K562 (cell line): ENCODE data around the gene LRRC27. TPM values are rescaled to one million over a fixed set of nuclear protein-coding genes. Genes with fewer than 3 reads are reported as not detected.

Source experiments
- ATAC-seq: fragments of 200-7000 bp; cut with Tn5 transposase; 3 replicates; pipeline ENCODE4 v1.9.1; 2020; ENCODE audit warnings: moderate library complexity
- BruUV-seq: library from RNA; stranded (reverse); fragments of 400-500 nt; replicated peaks from 2 replicates; lab custom pipeline; 2021; lab: Mats Ljungman, UMichigan
- CTCF ChIA-PET: fragments of 300-600 bp; formaldehyde crosslinking; extraction: SDS; loops from one replicate; lab custom pipeline; 2021; ENCODE audit warnings: low intra/inter-chr PET ratio; lab: Yijun Ruan, JAX
- POLR2A ChIA-PET: fragments of 300-600, 350-650 bp; sonication (Branson Sonifier 250); formaldehyde crosslinking; extraction: SDS; loops from one replicate; lab custom pipeline; 2021; ENCODE audit warnings: antibody characterized with exemption, inconsistent platforms; lab: Yijun Ruan, JAX
- DNase-seq, 4 experiments: peaks; one replicate each; pipeline versions ENCODE4 v3.0.0 to v3.0.0-alpha.2; 2011 to 2018; ENCODE audit warnings: low spot score in 3 of 4, mixed read lengths in 3 of 4; ENCODE audit errors: extremely low read depth in 1 of 4
- FAIRE-seq: peaks from 2 replicates; lab custom pipeline; 2011; peaks lifted over from hg19 to GRCh38; lab: Jason Lieb, UNC
- H2AFZ ChIP-seq: 2 replicates; pipeline ENCODE4 v1.6.0; 2011; ENCODE audit warnings: low read depth, low read length, control low read depth, inconsistent platforms
- H3K27ac ChIP-seq: fragments of 200-600 bp; 3 replicates; pipeline ENCODE4 v1.8.0; 2011; ENCODE audit warnings: low read depth, mild to moderate bottlenecking, control low read depth, inconsistent platforms, low read length, moderate library complexity, mixed read lengths; ENCODE audit errors: extremely low read depth
- H3K27me3 ChIP-seq, 2 experiments: fragments of 300-600 bp in 1 of 2; 2 replicates in 1 of 2; 3 replicates in 1 of 2; pipeline versions ENCODE4 v1.6.0 to v1.8.0; 2011; ENCODE audit warnings: inconsistent platforms in 2 of 2, low read length in 2 of 2, mild to moderate bottlenecking in 1 of 2, mixed read lengths in 1 of 2, moderate library complexity in 1 of 2; ENCODE audit not compliant: control insufficient read depth in 2 of 2, insufficient read depth in 2 of 2
- H3K36me3 ChIP-seq: fragments of 300-600 bp; 3 replicates; pipeline ENCODE4 v1.8.0; 2011; ENCODE audit warnings: mild to moderate bottlenecking, low read length, inconsistent platforms; ENCODE audit not compliant: control insufficient read depth, insufficient read depth
- H3K4me1 ChIP-seq, 2 experiments: fragments of 200-600 bp in 1 of 2; replicated peaks in 1 of 2; 2 replicates in 1 of 2; 3 replicates in 1 of 2; pipeline versions ENCODE4 v1.5.1 to v1.8.0; 2011; ENCODE audit warnings: inconsistent platforms in 2 of 2, low read length in 2 of 2, mild to moderate bottlenecking in 1 of 2, mixed read lengths in 1 of 2, moderate library complexity in 1 of 2; ENCODE audit not compliant: control insufficient read depth in 2 of 2, insufficient read depth in 2 of 2
- H3K4me2 ChIP-seq: 2 replicates; pipeline ENCODE4 v1.6.1; 2011; ENCODE audit warnings: low read length, control low read depth, inconsistent platforms, mixed read lengths; ENCODE audit not compliant: insufficient read depth
- H3K4me3 ChIP-seq: fragments of 200-600 bp; sonication (generic), shearing (Covaris generic); 2 replicates; pipeline ENCODE4 v1.5.1; 2016; ENCODE audit warnings: control low read depth, inconsistent platforms
- H3K79me2 ChIP-seq: fragments of 200-600 bp; 3 replicates; pipeline ENCODE4 v1.8.0; 2011; ENCODE audit warnings: low read length, inconsistent platforms; ENCODE audit not compliant: control insufficient read depth, insufficient read depth
- H3K9ac ChIP-seq, 2 experiments: 2 replicates each; pipeline versions ENCODE4 v1.6.0 to v1.6.1; 2011; ENCODE audit warnings: low read depth in 2 of 2, low read length in 2 of 2, control low read depth in 1 of 2, inconsistent platforms in 1 of 2, mild to moderate bottlenecking in 1 of 2, mixed read lengths in 1 of 2; ENCODE audit not compliant: insufficient read depth in 1 of 2
- H3K9me1 ChIP-seq: one replicate; pipeline ENCODE4 v1.6.0; 2011; ENCODE audit warnings: inconsistent platforms, mild to moderate bottlenecking, low read length, moderate library complexity; ENCODE audit not compliant: control insufficient read depth, insufficient read depth
- H3K9me3 ChIP-seq: replicated peaks from 2 replicates; pipeline ENCODE4 v1.5.1; 2011; ENCODE audit warnings: low read depth, low read length, inconsistent platforms; ENCODE audit not compliant: control insufficient read depth, insufficient read depth
- H4K20me1 ChIP-seq: replicated peaks from 2 replicates; pipeline ENCODE4 v1.6.1; 2011; ENCODE audit warnings: low read length, inconsistent platforms, mixed read lengths; ENCODE audit not compliant: control insufficient read depth, insufficient read depth
- ATF1 ChIP-seq, 2 experiments: fragments of 450-650 bp in 1 of 2; IDR thresholded peaks; 2 replicates each; pipeline ENCODE4 v1.6.1; 2016; ENCODE audit warnings: missing compliant biosample characterization in 1 of 2, missing genetic modification characterization in 1 of 2
- CBX8 ChIP-seq: fragments of 200-600 bp; sonication (generic); IDR thresholded peaks from 2 replicates; pipeline ENCODE4 v1.6.1; 2012; ENCODE audit warnings: borderline replicate concordance, mixed run types, low read depth, mild to moderate bottlenecking, moderate library complexity, mixed read lengths, low read length, control low read depth, inconsistent platforms; ENCODE audit not compliant: poor library complexity, severe bottlenecking; ENCODE audit errors: extremely low read depth
- EP400 ChIP-seq: fragments of 450-650 bp; IDR thresholded peaks from 2 replicates; pipeline ENCODE4 v1.6.1; 2017; ENCODE audit warnings: antibody characterized with exemption, mild to moderate bottlenecking, moderate library complexity
- GABPA ChIP-seq: fragments of 200-800 bp; sonication (Bioruptor generic); conservative IDR thresholded peaks from 2 replicates; pipeline ENCODE4 v1.6.1; 2016; ENCODE audit warnings: low read depth, missing genetic modification characterization, missing compliant biosample characterization
- IFI16 ChIP-seq: fragments of 250-450 bp; sonication (Bioruptor Pico); IDR thresholded peaks from 2 replicates; pipeline ENCODE4 v2.1.2; 2022; ENCODE audit warnings: mild to moderate bottlenecking, inconsistent platforms
- KLF6 ChIP-seq: fragments of 250-450 bp; sonication (Bioruptor Pico); IDR thresholded peaks from 2 replicates; pipeline ENCODE4 v1.4.0; 2020; ENCODE audit warnings: mild to moderate bottlenecking, moderate library complexity, borderline replicate concordance
- PCBP1 ChIP-seq: fragments of 200-400 bp; formaldehyde crosslinking; IDR thresholded peaks from 2 replicates; pipeline ENCODE4 v1.6.1; 2018; ENCODE audit warnings: mild to moderate bottlenecking, low read depth, low read length; ENCODE audit not compliant: poor library complexity, severe bottlenecking
- SIRT6 ChIP-seq: IDR thresholded peaks from one replicate; pipeline ENCODE4 v1.6.1; 2012; ENCODE audit warnings: low read depth, mild to moderate bottlenecking, control low read depth, inconsistent platforms, low read length, moderate library complexity
- STAT5B ChIP-seq: fragments of 250-450 bp; sonication (Bioruptor Pico); IDR thresholded peaks from 2 replicates; pipeline ENCODE4 v1.8.0; 2021; ENCODE audit warnings: mild to moderate bottlenecking, inconsistent platforms
- STAT6 ChIP-seq: sonication (generic); formaldehyde crosslinking; IDR thresholded peaks from 2 replicates; pipeline ENCODE4 v1.8.1; 2023; ENCODE audit warnings: mild to moderate bottlenecking, missing genetic modification reagents
- WHSC1 ChIP-seq: IDR thresholded peaks from one replicate; pipeline ENCODE4 v1.6.1; 2012; ENCODE audit warnings: low read length, control low read depth, inconsistent platforms
- ZBTB1 ChIP-seq: sonication (generic); formaldehyde crosslinking; IDR thresholded peaks from 2 replicates; pipeline ENCODE4 v1.8.1; 2023; ENCODE audit warnings: missing genetic modification reagents, low read depth, mild to moderate bottlenecking, borderline replicate concordance
- ZEB2 ChIP-seq: fragments of 450-650 bp; IDR thresholded peaks from 2 replicates; pipeline ENCODE4 v1.6.1; 2016
- ZNF143 ChIP-seq: sonication (generic); formaldehyde crosslinking; IDR thresholded peaks from 2 replicates; pipeline ENCODE4 v1.9.0; 2022; ENCODE audit warnings: mild to moderate bottlenecking, missing genetic modification reagents
- WGBS: fragments of 100-300 bp; shearing (Covaris generic); methylation state at CpG from one replicate; pipeline ENCODE4 v1.1.6; 2016; ENCODE audit warnings: low coverage, mixed read lengths; ENCODE audit not compliant: insufficient coverage; ENCODE audit errors: missing lambda C conversion rate; 5-methylcytosine and 5-hydroxymethylcytosine counted together
- in situ Hi-C: fragments of 300-500 bp; cut with MboI; formaldehyde crosslinking; loops from 4 replicates; pipeline ENCODE4 v1.15.0; 2018; ENCODE audit warnings: inconsistent platforms, mixed read lengths
- intact Hi-C: fragments of 100-400 bp; cut with micrococcal nuclease; formaldehyde crosslinking; loops from 2 replicates; pipeline ENCODE4 v1.14.2; 2022
- polyA plus RNA-seq, 8 experiments: library from polyadenylated mRNA; depleted of rRNA in 4 of 8; stranded (reverse) in 5 of 8; unstranded in 3 of 8; fragments of >200 nt; fragmentation: Nextera tagmentation in 2 of 8; fragmentation: Illumina TruSeq in 1 of 8; extraction: Ambion mirVana in 2 of 8; extraction: Trizol in 1 of 8; gene quantifications; 2 replicates each; pipeline versions ENCODE4 v1.2.1 to v1.2.3, GENCODE V29; 2011 to 2014; ENCODE audit warnings: inconsistent platforms in 1 of 8, missing spikeins in 1 of 8
- total RNA-seq, 7 experiments: library from RNA; depleted of rRNA in 6 of 7; stranded (reverse); fragments of >200 nt in 6 of 7; fragmentation: Illumina TruSeq in 2 of 7; extraction: Trizol in 2 of 7; gene quantifications; 2 replicates each; pipeline versions ENCODE4 v1.2.1 to v1.2.3, GENCODE V29; 2011 to 2021; ENCODE audit warnings: low replicate concordance in 1 of 7
- TF ChIP-seq, protein P1 (sequence below): sonication (generic); formaldehyde crosslinking; IDR thresholded peaks from 2 replicates; pipeline ENCODE4 v1.8.0; 2022; ENCODE audit warnings: mild to moderate bottlenecking, missing genetic modification reagents
- TF ChIP-seq, protein P2 (sequence below): fragments of 450-650 bp; IDR thresholded peaks from one replicate; pipeline ENCODE4 v1.6.1; 2018; ENCODE audit warnings: mild to moderate bottlenecking, moderate library complexity; ENCODE audit not compliant: partially characterized antibody

Gene LRRC27
- total and polyA plus RNA-seq, 9 of the 15 experiments (the other 6 are each of a cell fraction or from before 2014, with no cell fraction given): 0.10 to 2.7 (median 1.4) TPM

- H3K9me1 ChIP-seq: no peaks in the 10 kb centered on the region
- no peaks in the 10 kb centered on the region for H3K27me3 ChIP-seq
- CTCF ChIA-PET: no interaction called here
- no TSS peak for BruUV-seq
- peaks cover 4% of the 10 kb centered on the region; the same call in 1 of the 3 replicates for H3K36me3 ChIP-seq
- in situ Hi-C loops: no loop called here
- DNase-seq (no peak), FAIRE-seq (no peak), ATAC-seq (no peak)
- H4K20me1 ChIP-seq: peaks cover 5% of the 10 kb centered on the region; the same call in 1 of the 2 replicates
- H3K79me2 ChIP-seq: peaks cover 33% of the 10 kb centered on the region
- no peak overlapping the region for H3K4me2 ChIP-seq
- 52% methylated on average over 7 of the region's 7 CpGs for WGBS
- no peaks in the 10 kb centered on the region for H3K9me3 ChIP-seq
- no peak overlapping the region for H3K4me3 ChIP-seq
- peaks cover 19 to 26% of the 10 kb centered on the region in 2 experiments; a peak in 4 of 5 replicates for H3K4me1 ChIP-seq
- POLR2A ChIA-PET: no interaction called here
- H2AFZ ChIP-seq: no peak overlapping the region
- no peak overlapping the region for H3K27ac ChIP-seq
- intact Hi-C loops: no loop called here
- H3K9ac ChIP-seq: no peak overlapping the region
- TF ChIP-seq GABPA (no peak), STAT5B (CRISPR knock-in tag) (no peak), CBX8 (no peak), EP400 (no peak), ZBTB1 (CRISPR knock-in tag) (no peak), ATF1 (CRISPR knock-in tag; IDR thresholded peaks at IDR 0.05) (no peak), ATF1 (tag; IDR thresholded peaks at IDR 0.05) (no peak), IFI16 (no peak), STAT6 (CRISPR knock-in tag) (no peak), SIRT6 (no peak), PCBP1 (no peak), ZEB2 (no peak), WHSC1 (no peak), ZNF143 (CRISPR knock-in tag) (no peak), KLF6 (CRISPR knock-in tag) (no peak)
- TF ChIP-seq, protein P1, sequence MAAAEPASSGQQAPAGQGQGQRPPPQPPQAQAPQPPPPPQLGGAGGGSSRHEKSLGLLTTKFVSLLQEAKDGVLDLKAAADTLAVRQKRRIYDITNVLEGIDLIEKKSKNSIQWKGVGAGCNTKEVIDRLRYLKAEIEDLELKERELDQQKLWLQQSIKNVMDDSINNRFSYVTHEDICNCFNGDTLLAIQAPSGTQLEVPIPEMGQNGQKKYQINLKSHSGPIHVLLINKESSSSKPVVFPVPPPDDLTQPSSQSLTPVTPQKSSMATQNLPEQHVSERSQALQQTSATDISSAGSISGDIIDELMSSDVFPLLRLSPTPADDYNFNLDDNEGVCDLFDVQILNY (CRISPR knock-in tag): no peak
- TF ChIP-seq, protein P2, sequence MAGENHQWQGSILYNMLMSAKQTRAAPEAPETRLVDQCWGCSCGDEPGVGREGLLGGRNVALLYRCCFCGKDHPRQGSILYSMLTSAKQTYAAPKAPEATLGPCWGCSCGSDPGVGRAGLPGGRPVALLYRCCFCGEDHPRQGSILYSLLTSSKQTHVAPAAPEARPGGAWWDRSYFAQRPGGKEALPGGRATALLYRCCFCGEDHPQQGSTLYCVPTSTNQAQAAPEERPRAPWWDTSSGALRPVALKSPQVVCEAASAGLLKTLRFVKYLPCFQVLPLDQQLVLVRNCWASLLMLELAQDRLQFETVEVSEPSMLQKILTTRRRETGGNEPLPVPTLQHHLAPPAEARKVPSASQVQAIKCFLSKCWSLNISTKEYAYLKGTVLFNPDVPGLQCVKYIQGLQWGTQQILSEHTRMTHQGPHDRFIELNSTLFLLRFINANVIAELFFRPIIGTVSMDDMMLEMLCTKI: no peak
Observed at GRCh38 chr10:132333386-132333785, 1.4 kb downstream of the LRRC27 start.
